KOPT-K1 (cell line): Measurements from ENCODE around the gene NCS1.
"Not testable (repeated sequence)": the region's sequence is repeated elsewhere in the genome, so short reads cannot be mapped to it uniquely, and the experiment has no call there.

Experiments used
- H3K27ac ChIP-seq: fragments of 200-600 bp; sonication (generic); 2 replicates; pipeline ENCODE4 v1.5.1; 2016; ENCODE audit warnings: antibody characterized with exemption, mild to moderate bottlenecking, low read depth, low read length; ENCODE audit not compliant: poor library complexity, severe bottlenecking
- H3K36me3 ChIP-seq: fragments of 200-600 bp; sonication (generic); 2 replicates; pipeline ENCODE4 v1.5.1; 2017; ENCODE audit warnings: antibody characterized with exemption, mild to moderate bottlenecking, low read length, moderate library complexity; ENCODE audit not compliant: insufficient read depth
- H3K9me3 ChIP-seq: fragments of 200-600 bp; sonication (generic); 2 replicates; pipeline ENCODE4 v1.5.1; 2017; ENCODE audit warnings: antibody characterized with exemption, low read length, mild to moderate bottlenecking; ENCODE audit not compliant: insufficient read depth, poor library complexity, severe bottlenecking

Gene NCS1

DNA sequence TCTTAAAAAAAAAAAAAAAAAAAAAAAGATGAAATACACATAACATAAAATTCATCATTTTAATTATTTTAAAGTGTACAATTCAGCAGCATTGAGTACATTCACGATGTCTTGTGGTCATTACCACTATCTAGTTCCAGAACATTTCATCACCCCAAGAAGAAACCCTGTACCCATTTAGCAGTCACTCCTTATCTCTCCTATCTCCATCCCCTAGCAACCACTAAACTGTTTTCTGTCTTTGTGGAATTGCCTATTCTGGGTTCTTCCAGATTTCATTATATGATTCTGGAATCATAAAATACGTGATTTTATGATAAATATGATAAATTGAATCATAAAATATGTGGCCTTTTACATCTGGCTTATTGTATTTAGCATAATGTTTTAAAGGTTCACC, 84.4 kb downstream of the NCS1 start:
- peaks cover 15% of the 10 kb centered on the region for H3K9me3 ChIP-seq
- H3K36me3 ChIP-seq, result no peaks in the 10 kb centered on the region
- no peak overlapping the region for H3K27ac ChIP-seq

GRCh38 chr9:130258137-130258536, 85.9 kb downstream of the NCS1 start:
- not testable (repeated sequence) for H3K36me3 ChIP-seq, H3K27ac ChIP-seq
- H3K9me3 ChIP-seq, result peaks cover 15% of the 10 kb centered on the region

DNA sequence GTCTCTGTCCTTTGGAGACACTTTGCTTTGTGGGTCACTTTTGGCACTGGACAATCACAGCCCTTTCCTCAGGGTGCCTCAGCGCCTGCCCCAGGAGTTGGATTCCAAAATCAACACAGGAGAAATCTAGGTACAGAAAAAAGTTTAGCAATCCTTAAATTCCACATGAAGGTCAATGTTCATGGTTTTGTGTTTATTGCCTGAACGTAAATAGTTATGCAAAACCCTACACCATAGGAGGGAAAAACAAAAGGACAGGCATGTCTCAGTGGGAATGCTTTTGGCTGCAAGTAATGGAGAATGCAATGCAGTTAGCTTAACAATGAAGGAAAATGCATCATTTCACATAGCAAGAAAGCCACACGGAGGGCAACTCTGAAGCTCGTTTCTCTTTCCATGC, 86.8 kb downstream of the NCS1 start:
- Histone ChIP-seq H3K27ac (no peak overlapping the region), H3K9me3 (peaks cover 15% of the 10 kb centered on the region), H3K36me3 (no peaks in the 10 kb centered on the region)

DNA sequence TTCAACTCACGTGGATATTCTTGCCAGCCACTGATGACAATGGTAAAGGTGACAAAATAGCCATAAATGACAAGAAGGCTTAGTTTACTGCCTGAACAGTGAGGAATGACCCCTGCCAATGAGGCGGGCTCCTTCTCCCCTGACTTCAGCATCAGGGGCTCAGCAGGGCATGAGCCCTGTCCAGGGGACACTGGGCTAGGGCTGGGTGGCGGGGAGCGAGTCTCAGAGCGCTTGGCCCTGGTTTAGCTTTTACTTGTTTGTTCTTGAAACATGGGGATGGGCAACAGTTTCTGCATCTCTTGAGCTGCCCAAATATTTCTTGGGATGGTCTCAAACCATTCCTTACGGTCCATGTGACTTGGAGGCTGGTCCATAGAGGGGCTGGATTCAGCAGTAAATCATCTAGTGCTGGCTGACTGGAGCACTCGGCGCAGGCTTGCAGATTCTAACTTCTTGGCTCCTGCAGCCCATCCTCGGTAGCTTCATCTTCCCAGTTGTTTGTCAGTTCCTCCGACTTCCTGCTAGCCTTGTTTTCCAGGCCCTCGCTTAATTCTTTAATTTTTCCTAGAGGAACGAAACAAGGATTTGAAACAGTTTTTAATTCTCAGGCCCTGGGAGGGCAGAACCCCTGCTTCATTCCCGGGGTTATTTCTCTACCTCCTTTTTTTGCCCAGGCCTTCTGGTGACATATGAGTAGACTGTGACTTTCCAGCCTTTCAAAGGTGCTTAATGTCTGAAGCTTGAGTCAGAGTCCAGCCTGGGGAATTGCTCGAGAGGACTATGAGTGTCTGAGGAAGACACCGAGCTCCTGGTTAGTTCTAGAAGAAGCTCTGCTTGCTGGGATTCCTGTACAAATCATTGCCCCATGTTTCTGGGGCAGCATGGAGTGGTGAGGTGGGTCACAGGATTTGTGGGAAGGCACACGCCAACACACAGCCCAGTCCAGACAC, 88.9 kb downstream of the NCS1 start:
- Histone ChIP-seq H3K9me3 (peaks cover 15% of the 10 kb centered on the region), H3K36me3 (no peaks in the 10 kb centered on the region), H3K27ac (no peak overlapping the region)

DNA sequence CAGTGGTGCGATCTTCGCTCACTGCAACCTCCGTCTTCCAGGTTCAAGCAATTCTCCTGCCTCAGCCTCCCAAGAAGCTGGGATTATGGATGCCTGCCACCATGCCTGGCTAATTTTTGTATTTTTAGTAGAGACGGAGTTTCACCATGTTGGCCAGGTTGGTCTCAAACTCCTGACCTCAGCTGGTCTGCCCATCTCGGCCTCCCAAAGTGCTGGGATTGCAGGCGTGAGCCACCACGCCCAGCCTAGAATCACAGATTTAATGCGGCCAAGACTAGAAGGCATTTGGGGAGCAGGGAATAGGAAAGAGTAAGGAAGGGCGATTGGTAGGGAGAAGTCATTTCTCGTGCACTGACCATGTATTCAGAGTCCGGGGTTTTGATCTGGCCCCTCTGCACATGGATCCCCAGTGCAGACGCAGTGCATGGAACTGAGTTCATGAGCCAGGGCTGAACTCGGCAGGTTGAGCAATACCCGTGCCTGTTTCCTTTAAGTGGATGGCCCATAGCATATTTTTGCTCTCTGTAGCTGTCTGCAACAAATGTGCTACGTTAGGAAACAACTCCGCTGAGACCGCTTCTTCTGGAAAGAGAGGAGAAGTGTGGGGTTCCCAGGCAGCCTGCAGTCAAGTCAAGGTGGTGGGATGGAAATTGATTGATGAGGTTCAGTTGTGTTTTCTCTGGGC, 90.0 kb downstream of the NCS1 start:
- H3K27ac ChIP-seq, result no peak overlapping the region
- no peaks in the 10 kb centered on the region for H3K36me3 ChIP-seq
- H3K9me3 ChIP-seq, result peaks cover 14% of the 10 kb centered on the region

- H3K36me3 ChIP-seq, result no peaks in the 10 kb centered on the region
- H3K27ac ChIP-seq, result no peak overlapping the region
- peaks cover 10% of the 10 kb centered on the region for H3K9me3 ChIP-seq
These were observed 90.6 kb downstream of the NCS1 start for GRCh38 chr9:130262771-130263170.

- Histone ChIP-seq H3K27ac (no peak overlapping the region), H3K36me3 (no peaks in the 10 kb centered on the region), H3K9me3 (peaks cover 4% of the 10 kb centered on the region)
These were observed 91.6 kb downstream of the NCS1 start for GRCh38 chr9:130263601-130264413.

GRCh38 chr9:130264414-130265350, 92.5 kb downstream of the NCS1 start:
- no peak overlapping the region for H3K27ac ChIP-seq
- H3K9me3 ChIP-seq, result no peaks in the 10 kb centered on the region
- H3K36me3 ChIP-seq, result no peaks in the 10 kb centered on the region

- Histone ChIP-seq H3K27ac (no peak within 1 kb of the TSS), H3K9me3 (no peaks in the 10 kb centered on the region), H3K36me3 (no peaks in the 10 kb centered on the region)
These were observed 93.4 kb downstream of the NCS1 start, which contains the start of gene HMCN2 for GRCh38 chr9:130265431-130266235. TSS of gene HMCN2 (plus strand) at chr9:130265760. CDS start at chr9:130265879, 119 bp downstream.

DNA sequence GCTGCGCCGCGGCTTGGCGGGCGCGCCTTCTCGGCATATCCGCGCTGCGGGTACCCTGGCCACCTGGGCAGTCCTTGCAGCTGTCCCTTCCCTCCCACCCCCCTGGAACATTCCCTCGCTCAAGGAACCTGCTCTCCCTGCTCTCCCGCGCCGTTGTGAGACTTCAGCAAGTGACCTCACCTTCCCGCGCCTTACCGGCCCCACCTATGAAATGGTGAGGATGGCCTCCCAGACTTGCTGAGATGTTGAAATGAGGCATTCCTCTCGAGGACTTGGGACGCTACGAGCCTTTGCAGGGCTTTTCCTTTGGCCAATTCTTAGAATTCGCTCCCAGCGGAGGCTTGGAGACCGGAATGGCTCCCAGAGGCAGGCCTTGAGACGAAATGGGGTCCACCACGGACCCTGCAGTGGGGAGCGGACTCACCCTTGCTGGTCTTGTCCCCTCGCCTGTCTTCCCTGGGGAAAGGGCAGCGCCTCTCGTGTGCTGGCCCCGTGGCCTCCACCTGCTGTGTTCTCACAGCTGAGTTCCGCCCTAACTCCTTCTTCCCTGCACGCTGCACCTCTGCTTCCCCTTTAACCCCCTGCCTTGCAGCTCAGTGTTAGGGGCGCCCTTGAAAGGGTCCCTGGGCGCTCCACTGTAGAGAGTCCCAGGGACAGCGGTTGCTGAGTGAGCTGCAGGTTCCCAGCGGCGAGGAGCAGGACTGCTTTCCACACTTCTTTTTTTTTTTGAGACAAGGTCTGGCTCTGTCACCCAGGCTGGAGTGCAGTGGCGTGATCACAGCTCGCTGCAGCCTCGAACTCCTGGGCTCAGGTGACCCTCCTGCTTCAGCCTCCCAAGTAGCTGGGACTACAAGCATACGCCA, 94.3 kb downstream of the NCS1 start:
- no peak overlapping the region for H3K27ac ChIP-seq
- no peaks in the 10 kb centered on the region for H3K36me3 ChIP-seq
- no peaks in the 10 kb centered on the region for H3K9me3 ChIP-seq

DNA sequence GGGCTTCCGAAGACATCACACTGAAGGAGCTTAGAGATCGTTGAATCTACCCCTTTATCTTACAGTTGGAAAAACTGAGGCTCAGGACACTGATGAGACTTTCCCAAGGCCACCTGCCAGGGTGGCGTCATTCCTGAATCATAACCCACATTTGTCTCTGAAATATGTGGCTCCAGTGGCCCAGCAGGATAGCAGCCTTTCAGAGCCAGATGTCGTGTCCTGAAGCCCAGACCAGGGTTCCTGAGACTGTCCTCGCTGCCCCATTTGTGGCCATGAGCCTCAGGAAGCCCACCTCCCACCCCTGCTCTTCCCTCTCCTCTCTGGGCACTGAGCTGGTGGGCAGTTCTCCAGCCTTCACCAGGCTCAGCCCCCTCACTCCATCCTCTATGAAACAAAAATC, 95.7 kb downstream of the NCS1 start:
- no peaks in the 10 kb centered on the region for H3K9me3 ChIP-seq
- H3K27ac ChIP-seq, result no peak overlapping the region

GRCh38 chr9:130268521-130269211, 96.5 kb downstream of the NCS1 start:
- no peaks in the 10 kb centered on the region for H3K36me3 ChIP-seq
- no peak overlapping the region for H3K27ac ChIP-seq

More for the DNA sequence above, 95.7 kb downstream of the NCS1 start:
- no peaks in the 10 kb centered on the region for H3K36me3 ChIP-seq

More at GRCh38 chr9:130268521-130269211, 96.5 kb downstream of the NCS1 start:
- no peaks in the 10 kb centered on the region for H3K9me3 ChIP-seq
